GM12875 (cell line): ENCODE data around the gene RSPH1.

ENCODE experiments used
- H3K4me3 ChIP-seq: one replicate; pipeline ENCODE4 v1.5.1; 2011; ENCODE audit warnings: low read depth, low read length, control low read depth
- CTCF ChIP-seq: IDR thresholded peaks from 2 replicates; pipeline ENCODE4 v1.5.1; 2011; ENCODE audit warnings: low read depth, mild to moderate bottlenecking, control low read depth, inconsistent platforms, low read length, moderate library complexity, borderline replicate concordance; ENCODE audit not compliant: insufficient read depth

The RSPH1 gene

GRCh38 chr21:42500736-42501135 is 4.7 kb upstream of the RSPH1 start:
- TF ChIP-seq CTCF = no peak
- no peak overlapping the region for H3K4me3 ChIP-seq

- H3K4me3 ChIP-seq = no peak overlapping the region
- no peak for TF ChIP-seq CTCF
These were observed 4.2 kb upstream of the RSPH1 start for GRCh38 chr21:42500225-42500624.

- no peak for TF ChIP-seq CTCF
These were observed 3.6 kb upstream of the RSPH1 start for GRCh38 chr21:42499444-42500112.

GRCh38 chr21:42498012-42498411 is 2.0 kb upstream of the RSPH1 start:
- no peak overlapping the region for H3K4me3 ChIP-seq
- TF ChIP-seq CTCF = no peak

More at GRCh38 chr21:42499444-42500112, 3.6 kb upstream of the RSPH1 start:
- H3K4me3 ChIP-seq = no peak overlapping the region

GRCh38 chr21:42496839-42497202 is 797 bp upstream of the RSPH1 start:
- peak overlapping the region; percentile 71 for H3K4me3 ChIP-seq
- TF ChIP-seq CTCF = no peak

GRCh38 chr21:42495765-42496119 is 282 bp downstream of the RSPH1 start:
- H3K4me3 ChIP-seq = peak overlapping the region; percentile 71
- TF ChIP-seq CTCF = no peak

GRCh38 chr21:42495027-42495426 is 997 bp downstream of the RSPH1 start:
- no peak for TF ChIP-seq CTCF
- H3K4me3 ChIP-seq = no peak overlapping the region
